Erythroblast (primary cell): ENCODE results near the gene ALKAL2.

Experiments
- DNase-seq, 2 experiments: peaks; one replicate each; lab custom pipeline; 2025; lab: John Stamatoyannopoulos, UW
- GATA1 ChIP-seq: IDR thresholded peaks from 2 replicates; pipeline ENCODE4 v1.6.1; 2011; ENCODE audit warnings: low read depth, mild to moderate bottlenecking, control low read depth, low read length, moderate library complexity
- POLR2A ChIP-seq: IDR thresholded peaks from 2 replicates; pipeline ENCODE4 v1.6.1; 2011; ENCODE audit warnings: mild to moderate bottlenecking, low read length

The ALKAL2 gene

DNA sequence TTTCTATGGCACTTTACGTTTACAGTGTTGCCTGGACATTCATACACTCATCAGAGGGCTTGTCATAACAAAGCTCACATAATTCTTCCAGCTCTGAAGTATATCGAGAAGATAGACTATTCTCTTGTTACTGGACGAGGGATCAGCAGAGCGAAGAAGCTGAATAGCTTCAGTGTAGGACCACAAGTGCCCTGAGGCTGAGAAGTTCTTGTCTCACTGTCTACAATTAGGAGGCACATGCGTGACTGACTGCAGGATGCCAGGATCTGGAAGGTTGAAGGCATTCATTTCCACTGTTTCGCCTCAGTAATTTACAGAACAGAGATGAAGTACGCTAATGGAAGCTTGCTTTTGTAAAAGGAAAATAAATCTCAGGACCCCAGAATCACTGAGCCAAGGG lies 33.6 kb downstream of the ALKAL2 start:
- DNase-seq = no peak
- TF ChIP-seq POLR2A (no peak), GATA1 (no peak)

DNA sequence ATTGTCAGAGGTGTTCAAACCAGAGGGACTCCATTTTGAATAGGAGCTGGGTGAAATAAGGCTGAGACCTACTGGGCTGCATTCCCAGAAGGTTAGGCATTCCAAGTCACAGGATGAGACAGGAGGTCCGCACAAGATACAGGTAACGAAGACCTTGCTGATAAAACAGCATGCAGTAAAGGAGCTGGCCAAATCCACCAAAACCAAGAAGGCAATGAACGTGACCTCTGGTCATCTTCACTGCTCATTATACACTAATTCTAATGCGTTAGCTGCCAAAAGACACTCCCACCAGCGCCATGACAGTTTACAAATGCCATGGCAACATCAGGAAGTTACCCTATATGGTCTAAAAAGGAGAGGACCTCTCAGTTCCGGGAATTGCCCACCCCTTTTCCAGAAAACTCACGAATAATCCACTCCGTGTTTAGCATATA lies 34.7 kb downstream of the ALKAL2 start:
- no peak for TF ChIP-seq POLR2A
- TF ChIP-seq GATA1 = no peak
- DNase-seq = no peak

GRCh38 chr2:252001-252602 lies 35.8 kb downstream of the ALKAL2 start:
- no peak for DNase-seq
- no peak for TF ChIP-seq GATA1

- no peak for DNase-seq
- TF ChIP-seq POLR2A (no peak), GATA1 (no peak)
These were observed 38.3 kb downstream of the ALKAL2 start for GRCh38 chr2:249538-250042.

DNA sequence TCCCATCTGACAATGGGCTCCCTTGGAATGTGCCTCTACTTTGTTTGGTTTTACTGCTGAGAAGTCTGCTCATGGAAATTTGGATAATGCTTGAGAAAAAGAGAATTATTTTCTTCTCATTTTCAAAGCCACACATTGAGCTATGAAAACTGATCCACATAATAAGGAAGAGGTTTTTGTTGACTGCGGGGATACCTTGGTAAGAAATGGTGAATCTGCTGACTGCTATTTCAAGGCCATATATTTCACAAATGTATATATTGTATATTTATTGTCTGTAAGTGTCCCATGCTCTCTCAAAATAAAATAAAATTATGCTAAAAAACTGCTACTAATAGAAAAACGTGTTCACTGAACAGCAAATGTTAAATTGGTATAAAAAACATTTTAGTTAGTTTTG lies 39.2 kb downstream of the ALKAL2 start:
- no peak for DNase-seq
- TF ChIP-seq POLR2A (no peak), GATA1 (no peak)

- TF ChIP-seq POLR2A (no peak), GATA1 (no peak)
- DNase-seq = peak; percentile 55 to 63
These were observed 41.3 kb downstream of the ALKAL2 start for GRCh38 chr2:246489-247144.

GRCh38 chr2:244547-244946 lies 43.3 kb downstream of the ALKAL2 start:
- no peak for DNase-seq
- TF ChIP-seq POLR2A (no peak), GATA1 (no peak)

DNA sequence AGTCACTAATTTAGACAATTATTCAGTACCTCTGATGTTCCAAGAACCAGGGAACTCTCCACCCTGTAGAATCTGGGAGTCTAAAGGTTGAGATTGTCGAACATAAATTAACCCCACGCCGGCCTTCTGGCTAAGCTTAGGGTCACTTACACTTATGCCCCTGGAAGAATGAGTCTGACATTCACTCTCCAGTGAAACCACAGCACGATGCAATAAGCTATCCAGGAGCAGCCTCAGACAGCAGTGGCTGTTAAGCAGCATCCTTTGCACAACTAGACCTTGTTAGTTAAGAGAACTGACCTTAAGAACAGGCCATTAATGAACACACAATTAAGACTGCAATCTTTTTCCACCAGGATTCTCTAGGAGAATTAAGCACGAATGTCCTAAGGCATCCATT lies 49.0 kb downstream of the ALKAL2 start:
- no peak for DNase-seq
- TF ChIP-seq POLR2A = no peak
- no peak for TF ChIP-seq GATA1

DNA sequence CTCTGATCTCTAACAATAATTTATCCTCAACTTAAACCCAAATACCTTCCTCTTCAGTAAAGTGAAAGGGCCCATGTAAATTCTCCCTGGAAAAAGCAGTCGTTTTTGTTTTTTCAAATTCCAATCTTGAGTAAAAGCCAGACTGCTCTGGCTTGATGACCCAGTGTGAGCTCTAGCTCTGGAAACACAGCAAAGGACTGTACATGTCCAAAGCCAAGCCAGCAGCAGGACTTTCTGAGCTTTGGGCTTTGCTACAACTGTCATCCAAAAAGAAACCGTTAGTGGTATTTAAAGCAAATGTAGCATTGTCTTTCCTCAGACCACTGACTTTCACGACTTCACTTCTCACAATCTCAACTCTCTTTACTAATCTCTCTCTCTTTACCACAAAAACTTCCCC lies 49.5 kb downstream of the ALKAL2 start:
- TF ChIP-seq POLR2A = no peak
- no peak for TF ChIP-seq GATA1
- no peak for DNase-seq

DNA sequence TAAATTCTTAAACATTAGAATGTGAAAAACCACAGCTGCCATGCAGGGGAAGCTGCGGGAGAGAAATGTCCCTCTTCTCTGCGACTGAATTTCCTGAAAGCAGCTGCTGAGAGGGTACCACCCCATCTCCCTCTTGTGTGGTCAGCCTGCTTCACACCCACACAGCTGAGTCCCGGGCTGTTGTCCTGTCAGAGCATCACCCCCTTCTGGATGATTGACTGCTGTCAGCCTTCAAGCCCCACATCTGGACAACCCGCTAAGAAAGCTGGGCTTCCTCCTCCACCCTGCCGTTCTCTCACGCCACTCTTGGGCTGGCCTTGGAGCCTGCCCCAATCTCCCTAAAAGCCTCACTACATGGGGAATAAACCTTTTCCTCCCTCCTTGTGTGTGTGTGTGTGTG lies 50.0 kb downstream of the ALKAL2 start:
- no peak for DNase-seq
- TF ChIP-seq POLR2A = no peak

GRCh38 chr2:236993-237539 lies 50.8 kb downstream of the ALKAL2 start:
- TF ChIP-seq POLR2A = no peak
- TF ChIP-seq GATA1 = no peak
- DNase-seq = no peak

- no peak for DNase-seq
- no peak for TF ChIP-seq POLR2A
- TF ChIP-seq GATA1 = no peak
These were observed 53.5 kb downstream of the ALKAL2 start for GRCh38 chr2:234421-234820.

DNA sequence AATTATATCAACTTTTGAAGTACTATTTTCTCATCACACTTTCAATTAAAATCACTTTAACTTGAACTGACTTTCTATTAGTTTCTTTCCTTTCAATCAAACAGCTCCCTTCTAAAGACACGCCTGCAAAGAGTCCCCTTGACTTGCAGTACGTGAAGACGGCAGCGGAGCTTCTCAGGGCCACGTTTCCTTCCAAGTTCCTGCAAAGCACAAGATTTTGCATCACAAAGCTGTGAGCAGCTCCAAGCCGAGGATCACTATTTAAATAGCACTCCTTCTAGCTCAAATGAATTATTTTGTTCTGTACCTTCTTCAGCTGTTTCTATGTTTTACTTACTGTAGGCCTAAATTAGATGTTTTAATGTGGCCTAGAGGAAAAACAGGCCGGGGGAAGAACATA lies 54.9 kb downstream of the ALKAL2 start:
- no peak for DNase-seq
- TF ChIP-seq POLR2A (no peak), GATA1 (no peak)

- no peak for TF ChIP-seq GATA1
- no peak for TF ChIP-seq POLR2A
- DNase-seq = no peak
These were observed 56.2 kb downstream of the ALKAL2 start for GRCh38 chr2:231521-232185.
